Ramos (cell line): ENCODE data around the gene PIH1D2.
"Not testable (repeated sequence)": the region's sequence is repeated elsewhere in the genome, so short reads cannot be mapped to it uniquely, and the experiment has no call there.

ENCODE experiments used
- in situ Hi-C: fragments of 300-500 bp; cut with MboI; formaldehyde crosslinking; loops from one replicate; pipeline ENCODE4 v1.14.3; 2022; ENCODE audit warnings: low sequenced_read_pairs; ENCODE audit not compliant: unreplicated experiment

Gene PIH1D2, protein sequence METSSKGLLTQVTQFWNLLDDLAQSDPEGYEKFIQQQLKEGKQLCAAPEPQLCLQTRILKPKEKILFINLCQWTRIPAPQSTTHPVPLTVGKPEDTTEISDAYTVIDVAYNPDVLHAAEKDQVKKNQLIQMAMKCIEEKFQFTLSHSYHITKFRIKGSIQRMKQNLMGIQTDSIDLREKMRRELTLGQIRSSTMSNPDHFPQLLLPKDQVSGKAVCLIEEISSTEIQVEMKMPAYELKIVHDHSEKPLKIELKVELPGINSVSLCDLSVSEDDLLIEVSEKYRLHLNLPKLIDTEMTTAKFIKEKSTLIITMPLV

DNA sequence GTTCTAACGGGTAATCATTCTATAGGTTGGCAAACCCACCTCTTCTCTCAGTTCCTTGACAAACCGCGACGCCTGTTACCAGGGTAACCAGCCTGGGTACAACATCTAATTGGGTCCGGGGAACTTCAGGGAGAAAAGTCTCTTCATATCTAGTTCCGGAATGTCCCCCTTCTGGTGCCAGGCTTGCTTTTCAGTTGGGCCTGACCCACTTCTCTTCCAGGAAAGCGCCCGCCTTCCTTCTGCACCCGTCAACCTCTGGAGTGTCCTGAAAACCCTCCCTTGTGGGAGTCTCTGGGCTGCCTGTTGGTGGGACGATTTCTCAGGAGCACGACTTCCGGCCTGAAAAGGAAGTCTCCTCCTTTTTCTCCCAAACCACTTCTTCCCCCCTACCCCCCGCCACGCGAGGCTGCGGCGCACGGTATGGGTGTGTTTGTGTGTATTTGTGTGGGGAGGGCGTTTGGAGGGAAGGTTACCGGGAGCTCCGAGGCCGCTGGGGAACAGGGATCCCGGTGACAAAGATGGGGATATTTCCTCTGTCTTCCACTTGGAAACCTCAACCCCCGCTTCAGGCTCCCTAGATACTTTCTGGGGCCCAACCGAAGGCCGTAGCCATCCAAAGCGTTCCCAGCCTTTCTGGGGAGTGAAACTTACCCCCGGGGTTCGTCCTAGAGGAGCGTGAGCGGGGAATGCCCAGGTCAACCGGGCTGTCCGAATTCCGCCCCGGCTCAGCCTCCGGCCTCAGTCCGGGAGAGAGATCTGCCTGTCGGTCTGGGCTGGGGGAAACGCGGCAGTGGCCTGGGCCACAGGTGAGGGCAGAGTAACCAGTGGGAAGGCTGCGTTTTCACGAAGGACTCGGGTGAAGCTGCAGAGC lies at the start of gene PIH1D2, which contains the start of gene NKAPD1:
TSS of gene PIH1D2 (minus strand) at position 77 of the 871 bp plus-strand sequence. CDS start 843 bp downstream, outside the sequence.
TSS of gene NKAPD1 (plus strand) at position 359 of the 871 bp plus-strand sequence. CDS start 1,276 bp downstream, outside the sequence.
- in situ Hi-C loops: no loop called here

DNA sequence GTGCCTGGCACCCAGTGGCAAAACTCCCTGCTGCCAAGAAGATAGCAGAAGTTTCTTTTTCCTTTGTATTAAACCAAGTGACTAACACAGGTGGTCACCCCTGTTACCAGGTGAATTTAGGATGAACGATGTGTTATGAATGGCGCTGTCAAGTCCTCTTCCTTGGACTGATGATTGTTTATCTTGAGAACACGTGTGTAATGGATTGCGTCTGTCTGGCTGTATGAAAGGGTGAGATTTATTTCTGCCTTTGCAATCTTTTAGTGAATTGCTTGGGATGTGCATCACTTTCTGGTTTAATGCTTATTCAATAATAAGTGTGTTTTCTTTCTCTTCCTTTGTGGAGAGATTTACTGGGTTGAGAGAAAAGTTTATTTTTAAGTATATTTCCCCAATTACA lies 49.3 kb upstream of the PIH1D2 start:
- in situ Hi-C loops: no loop called here

DNA sequence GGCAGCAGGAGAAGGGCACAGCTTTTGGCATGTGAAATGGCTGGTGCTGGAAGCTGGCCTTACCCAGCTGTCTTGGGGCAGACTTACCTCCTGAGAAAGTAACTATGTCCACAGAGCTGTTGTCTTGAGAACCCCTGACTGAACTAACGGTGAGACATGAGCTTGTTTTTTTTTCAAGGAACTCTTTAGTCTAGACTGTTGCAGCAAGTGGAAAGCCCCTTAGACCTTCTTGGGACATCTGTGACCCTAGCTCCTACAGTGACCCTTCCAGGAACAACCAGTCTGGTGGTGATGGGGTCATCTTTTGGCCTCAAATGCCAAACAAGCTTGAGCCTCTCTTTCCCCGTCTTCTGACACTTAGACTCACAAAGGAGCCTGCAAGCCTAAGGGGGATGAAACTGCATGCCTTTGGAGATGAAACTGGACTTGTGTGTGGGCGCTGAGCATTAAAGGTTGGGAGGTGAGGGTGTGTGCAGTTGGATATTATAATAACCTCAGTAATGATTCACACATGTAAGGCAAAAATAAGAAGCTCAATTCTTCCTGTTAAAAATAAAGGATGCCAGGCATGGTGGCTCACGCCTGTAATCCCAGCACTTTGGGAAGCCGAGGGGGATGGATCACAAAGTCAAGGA lies 48.3 kb upstream of the PIH1D2 start:
- in situ Hi-C loops: no loop called here

DNA sequence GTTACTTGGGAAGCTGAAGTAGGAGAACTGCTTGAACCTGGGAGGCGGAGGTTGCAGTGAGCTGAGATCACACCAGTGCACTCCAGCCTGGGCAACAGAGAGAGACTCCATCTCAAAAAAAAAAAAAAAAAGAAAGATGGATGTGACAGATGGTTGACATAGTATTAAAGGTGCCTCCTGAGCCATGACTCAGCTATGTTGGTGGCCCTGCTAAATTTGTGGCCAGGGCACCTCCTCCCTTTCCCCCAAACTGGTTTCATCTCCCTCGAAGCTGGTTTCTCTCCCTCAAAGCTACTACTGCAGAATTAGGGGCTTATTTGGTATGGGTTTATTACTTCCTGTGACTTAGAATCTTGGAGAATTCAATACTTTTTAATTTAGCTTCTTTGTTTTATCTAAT lies 44.4 kb upstream of the PIH1D2 start:
- in situ Hi-C loops: no loop called here

DNA sequence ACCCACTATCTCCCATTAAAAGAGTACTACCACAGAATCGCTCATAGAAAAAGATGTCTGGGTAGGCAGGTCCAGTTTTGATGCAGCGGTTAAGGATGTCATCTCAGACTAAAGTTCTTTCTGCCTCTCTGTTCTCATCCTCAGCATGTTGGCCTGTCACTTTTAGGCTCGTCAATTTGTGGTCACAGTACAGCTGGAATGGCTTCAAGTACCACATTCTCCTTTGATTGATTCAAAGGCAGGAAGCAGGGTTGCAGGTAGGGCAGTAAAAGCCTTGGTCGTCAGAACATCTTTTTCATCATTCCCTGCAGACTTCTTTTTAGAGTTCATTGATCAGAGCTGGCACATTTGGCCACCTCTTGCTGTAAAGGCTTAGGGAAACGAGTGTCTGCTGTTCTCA lies 41.6 kb upstream of the PIH1D2 start:
- in situ Hi-C loops: no loop called here

DNA sequence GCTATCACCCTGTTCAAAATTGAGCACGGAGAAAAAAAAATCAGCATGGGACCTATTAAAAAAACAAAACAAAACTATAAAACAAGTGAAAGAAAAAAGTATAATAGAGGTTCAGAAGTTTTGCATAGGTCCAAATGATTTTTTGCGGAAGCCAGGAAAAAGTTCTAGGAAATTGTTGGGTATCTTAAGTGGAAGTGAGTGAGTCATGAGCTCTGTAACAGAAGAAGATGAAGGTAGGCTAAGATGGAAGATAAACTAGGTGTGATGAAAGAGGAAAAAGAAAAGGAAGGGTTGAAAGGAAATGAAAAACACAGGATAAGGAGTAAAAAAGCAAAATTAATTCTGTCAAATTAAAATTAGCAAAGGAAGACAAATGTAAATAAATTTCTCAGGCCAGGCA lies 40.6 kb upstream of the PIH1D2 start:
- in situ Hi-C loops: no loop called here

DNA sequence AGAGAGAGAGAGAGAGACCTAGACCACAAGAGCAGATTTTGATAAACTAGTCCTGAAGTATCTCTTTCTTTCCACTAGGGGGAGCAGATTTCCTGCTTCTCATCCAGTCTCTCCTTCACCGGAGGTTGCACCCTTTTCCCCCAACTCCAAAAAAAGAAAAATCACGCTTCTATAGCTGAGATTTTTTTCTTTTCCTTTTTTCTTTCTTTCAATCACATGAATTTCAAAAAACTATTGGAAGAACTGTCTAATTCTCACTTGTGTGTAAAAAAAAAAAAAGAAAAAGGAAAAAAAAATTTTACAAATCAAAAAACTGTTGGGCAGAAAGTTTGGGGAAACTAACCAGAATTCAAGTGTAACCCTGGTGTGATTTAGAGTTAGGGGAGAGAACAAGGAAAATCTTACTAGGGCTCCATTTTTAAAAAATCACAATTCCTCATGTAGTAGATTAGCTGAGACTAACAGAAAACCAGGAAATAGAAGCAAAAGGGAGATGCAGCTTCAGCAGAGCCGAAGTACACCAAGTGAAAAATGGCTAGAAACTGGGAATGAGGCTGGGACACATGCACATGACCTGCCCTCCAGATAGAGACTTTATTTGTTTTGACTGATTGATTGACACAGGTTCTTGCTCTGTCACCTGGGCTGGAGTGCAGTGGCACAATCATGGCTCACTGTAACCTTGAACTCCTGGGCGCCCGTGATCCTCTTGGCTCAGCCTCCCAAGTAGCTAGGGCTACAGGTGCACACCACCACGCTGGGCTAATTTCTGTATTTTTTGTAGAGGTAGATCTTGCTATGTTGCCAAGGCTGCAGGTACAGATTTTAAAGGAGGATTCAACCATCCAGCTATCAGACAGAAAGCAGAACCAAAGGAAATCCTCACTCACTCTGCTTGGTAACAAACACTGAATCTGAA lies 40.0 kb upstream of the PIH1D2 start:
- in situ Hi-C loops: no loop called here

DNA sequence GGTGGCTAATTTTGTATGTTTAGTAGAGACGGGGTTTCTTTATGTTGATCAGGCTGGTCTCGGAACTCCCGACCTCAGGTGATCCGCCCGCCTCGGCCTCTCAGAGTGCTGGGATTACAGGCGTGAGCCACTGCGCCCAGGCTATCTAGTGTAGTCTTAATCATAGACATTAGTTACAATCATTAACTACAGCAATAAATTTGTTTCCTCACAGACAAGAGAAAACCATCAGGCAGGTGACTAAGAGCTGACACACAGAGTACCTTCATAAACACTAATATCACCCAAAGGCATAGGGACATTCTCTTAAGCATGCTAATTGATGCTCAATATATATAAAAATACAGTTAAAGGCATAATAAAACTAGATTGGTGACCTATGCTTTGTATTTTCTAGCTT lies 32.3 kb upstream of the PIH1D2 start:
- in situ Hi-C loops: no loop called here

DNA sequence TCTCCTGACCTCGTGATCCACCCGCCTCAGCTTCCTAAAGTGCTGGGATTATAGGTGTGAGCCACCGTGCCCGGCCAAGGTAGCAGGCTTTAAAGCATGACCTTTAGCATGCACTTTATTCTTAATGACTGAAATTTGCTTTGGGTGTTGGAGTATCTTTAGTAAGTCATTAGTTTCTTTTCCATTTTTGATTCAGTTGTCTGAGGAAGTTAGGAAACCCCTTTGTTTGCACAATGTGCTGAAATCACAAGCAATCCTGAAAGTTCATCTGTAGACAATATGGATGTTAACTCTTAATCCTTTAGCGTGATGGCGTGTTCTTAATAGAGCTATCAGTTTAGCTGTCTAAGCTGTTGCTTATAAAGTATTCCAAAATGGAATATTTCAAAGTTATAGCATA lies 29.6 kb upstream of the PIH1D2 start:
- in situ Hi-C loops: no loop called here

DNA sequence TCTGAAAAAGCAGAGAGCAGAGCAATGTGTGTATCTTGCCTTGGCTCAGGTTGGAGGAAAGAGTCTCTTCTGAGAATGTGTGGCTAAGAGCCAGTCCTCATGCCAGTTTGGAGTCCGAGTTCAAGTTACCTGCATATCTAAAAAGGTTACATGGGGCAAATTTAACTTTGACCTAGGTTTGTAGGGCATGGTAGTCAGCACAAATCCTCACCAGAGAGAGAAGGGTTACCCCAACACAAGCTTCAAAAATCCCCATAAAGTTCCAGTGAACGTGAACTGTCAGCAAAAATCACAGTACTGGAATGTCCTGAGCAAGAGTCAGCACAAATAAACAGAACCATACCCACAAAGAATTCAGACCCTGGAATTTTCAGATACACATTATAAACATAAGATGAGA lies 26.6 kb upstream of the PIH1D2 start:
- in situ Hi-C loops: no loop called here

DNA sequence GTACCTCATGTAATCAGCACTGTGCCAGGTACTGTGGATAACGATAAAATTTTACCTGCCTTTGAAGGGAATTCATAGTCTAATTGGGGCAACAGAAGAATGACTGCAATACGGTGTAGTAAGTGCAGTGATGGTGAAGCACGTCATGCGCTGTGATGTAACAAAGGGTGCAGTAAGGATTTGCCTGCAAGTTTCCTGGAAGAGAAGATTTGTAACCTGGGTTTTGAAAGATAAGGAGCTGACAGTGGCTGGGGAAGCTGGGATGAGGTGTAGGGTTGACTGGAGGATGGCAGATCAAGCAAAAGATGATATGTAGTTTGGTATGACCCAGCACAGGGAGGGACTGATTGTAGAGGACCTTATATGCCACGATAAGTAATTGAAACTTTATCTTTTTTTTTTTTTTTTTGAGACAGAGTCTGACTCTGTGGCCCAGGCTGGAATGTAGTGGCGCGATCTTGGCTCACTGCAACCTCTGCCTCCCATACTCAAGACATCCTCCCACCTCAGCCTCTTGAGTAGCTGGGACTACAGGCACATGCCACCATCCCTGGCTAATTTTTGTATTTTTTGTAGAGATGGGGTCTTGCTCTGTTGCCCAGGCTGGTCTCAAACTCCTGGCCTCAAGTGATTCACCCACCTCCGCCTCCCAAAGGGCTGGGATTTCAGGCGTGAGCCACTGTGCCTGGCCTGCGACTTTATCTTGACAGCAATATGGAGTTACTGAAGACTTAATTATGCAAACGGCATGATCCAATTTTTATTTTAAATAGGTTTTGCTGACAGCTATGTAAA lies 24.1 kb upstream of the PIH1D2 start:
- in situ Hi-C loops: no loop called here

DNA sequence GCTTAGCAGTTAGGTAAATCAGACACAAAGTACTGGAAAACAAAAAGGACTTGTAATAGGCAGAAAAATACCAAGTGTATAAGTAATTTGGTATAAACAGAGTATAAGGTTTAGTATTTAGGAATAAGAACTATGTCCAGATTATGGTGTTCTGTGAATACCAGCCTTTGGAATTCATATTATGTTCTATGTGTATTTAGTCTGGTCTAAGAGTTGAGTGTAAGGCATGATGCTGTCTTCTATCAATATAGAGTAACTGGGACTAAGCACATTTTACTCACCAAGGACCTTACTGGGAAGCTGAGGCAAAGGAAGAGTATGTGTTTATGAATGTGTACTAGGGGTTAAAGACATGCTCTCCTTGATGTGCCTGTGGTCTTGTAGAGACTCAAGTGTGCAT lies 22.4 kb upstream of the PIH1D2 start:
- in situ Hi-C loops: no loop called here

DNA sequence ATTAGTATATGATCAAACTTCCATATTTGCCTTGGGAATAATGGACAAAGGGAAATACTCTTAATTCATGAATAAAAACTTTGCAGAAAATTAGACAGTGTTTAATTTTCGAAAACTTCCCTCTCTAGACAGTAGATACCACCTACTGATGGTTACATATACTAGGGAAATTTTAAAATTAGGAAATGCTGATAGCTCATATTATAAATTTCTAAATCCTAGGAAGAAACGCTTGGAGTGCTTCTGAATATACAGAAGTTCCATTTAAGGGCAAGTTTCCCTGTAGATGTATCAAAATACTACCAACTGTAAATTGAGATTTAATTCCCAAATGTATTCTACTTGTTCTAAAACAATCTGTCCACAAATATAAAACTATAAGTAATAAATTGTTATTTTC lies 21.5 kb upstream of the PIH1D2 start:
- in situ Hi-C loops: not testable (repeated sequence)

DNA sequence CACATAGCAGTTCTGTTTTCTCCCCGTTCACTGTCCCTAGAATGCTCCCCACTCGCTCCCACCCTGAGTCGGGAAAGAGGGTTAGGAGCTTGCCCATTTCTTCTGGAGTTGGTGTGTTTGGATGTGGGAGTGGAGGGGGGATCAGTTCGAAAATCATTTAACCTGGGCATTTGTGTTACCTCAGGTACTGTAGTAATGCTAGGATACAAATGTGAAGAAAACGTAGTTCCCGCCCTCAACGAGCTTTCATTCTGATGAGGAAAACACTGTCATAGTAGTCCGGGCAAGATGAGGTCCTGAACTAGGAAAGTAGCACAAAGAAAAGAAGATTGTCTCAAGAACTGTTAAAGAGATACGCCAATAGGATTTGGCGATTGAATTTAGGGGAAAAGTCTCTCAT lies 13.4 kb upstream of the PIH1D2 start:
- in situ Hi-C loops: no loop called here

DNA sequence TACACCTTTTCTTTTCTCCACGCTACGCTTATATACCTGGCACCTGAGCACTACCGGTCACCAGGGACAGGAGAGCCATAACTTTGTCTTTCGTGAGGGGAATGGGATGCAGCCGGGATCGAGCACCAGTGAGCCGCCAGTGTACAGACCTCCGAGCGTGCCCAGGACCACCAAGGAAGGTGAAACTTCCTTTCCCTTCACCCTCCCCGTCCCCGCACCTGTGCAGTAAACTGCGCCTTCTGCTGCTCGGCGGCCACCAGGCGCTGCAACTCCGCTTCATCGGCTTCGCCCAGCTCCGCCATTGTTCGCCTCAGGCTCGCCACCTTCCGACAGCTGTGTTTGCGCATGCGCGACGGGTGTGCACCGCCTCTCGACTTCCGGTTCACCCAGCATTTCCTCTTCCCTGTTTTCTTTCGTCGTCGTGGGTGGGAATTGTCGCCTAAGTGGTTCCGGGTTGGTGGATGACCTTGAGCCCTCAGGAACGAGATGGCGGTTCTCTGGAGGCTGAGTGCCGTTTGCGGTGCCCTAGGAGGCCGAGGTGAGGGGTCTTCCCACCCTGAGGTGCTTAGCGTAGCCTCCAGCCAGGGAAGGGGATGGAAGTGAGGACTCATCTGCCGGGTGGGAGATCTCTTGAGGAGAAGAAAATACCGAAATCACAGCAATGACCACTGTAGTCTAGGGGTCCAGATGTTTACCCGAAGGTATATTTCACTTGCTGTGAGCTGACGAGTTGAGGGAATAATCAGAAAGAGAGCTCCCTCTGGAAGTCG lies 12.8 kb upstream of the PIH1D2 start, which contains the start of the genes SDHD and TIMM8B:
TSS of gene SDHD (plus strand) at position 452 of the 770 bp plus-strand sequence. CDS start at position 487, 35 bp downstream.
TSS of gene TIMM8B (minus strand) at position 335 of the 770 bp plus-strand sequence. CDS start at position 302, 33 bp downstream.
- in situ Hi-C loops: no loop called here

DNA sequence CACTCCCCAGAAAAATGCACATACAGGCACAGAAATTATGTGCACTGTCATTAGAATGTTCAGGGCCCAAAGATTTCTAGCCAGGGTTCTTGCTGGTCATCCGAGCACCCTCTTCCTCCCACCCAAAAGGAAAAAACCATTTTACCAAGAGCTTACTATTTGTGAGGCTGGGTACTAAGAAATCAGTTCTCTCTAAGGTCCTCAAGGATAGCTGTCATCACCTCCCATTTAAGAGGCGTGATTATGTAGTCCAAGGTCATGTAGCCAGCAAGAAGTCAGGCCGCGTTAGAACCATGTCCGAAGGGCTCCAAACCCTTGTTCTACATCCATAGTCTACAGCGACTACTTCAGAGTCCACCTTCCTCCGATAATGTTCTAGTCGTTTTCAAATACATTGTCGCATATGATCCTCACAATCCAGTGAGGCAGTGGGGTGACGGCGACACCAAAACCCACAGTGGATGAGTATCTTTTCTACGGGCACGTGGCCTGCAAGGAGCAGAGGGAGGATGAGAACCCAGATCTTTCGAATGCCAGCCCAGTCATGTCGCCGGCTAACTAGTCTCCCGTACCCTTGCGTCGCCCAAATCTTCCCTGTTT lies 12.1 kb upstream of the PIH1D2 start:
- in situ Hi-C loops: no loop called here

DNA sequence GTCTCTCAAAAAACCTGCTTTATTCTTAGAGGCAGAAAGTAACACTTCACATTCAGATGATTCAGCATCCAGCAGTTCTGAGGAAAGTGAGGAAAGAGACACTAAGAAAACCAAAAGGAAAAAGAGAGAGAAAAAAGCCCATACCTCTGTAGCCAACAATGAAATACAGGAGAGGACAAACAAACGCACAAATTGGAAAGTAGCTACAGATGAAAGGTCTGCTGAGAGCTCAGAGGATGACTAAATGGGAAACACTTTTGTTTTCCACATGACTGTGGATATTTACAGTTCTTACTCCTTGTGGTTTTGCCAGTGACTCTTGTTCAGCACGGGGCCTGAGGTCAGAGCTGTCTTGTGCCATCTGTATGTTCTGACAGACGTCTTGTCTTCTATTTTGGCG lies 8.9 kb upstream of the PIH1D2 start:
- in situ Hi-C loops: no loop called here

DNA sequence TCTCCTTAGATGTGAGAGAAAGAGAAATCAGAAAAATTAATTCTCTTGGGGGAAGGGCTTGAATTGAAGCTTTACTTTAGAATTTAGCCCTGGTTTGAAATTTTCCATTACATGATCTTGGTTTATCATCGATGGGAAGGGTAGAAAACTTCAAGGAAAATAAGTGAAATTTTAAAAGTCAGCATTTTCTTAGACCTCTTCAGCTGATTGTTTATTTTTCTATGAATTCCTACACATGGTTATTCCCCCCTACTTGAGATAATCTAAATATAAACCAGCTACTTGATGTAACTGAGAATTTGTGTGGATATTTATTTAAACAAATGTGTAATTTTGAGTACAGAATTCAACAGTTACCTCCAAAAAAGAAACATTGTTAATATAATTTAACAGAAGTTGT lies 10.9 kb downstream of the PIH1D2 start:
- in situ Hi-C loops: no loop called here
